NB4 (cell line): ENCODE results near the gene BEST2.

Source experiments
- MYC ChIP-seq: IDR thresholded peaks from 2 replicates; pipeline ENCODE4 v1.6.1; 2011; ENCODE audit warnings: low read depth, low read length
- POLR2A ChIP-seq: IDR thresholded peaks from 2 replicates; pipeline ENCODE4 v1.6.1; 2011; ENCODE audit warnings: mild to moderate bottlenecking; ENCODE audit not compliant: insufficient read length; ENCODE audit errors: extremely low read depth
- TF ChIP-seq, protein P1 (sequence below): IDR thresholded peaks from one replicate; pipeline ENCODE4 v1.5.1; 2012; ENCODE audit warnings: low read depth, low read length
- TF ChIP-seq, protein P2 (sequence below): IDR thresholded peaks from 2 replicates; pipeline ENCODE4 v1.6.1; 2011; ENCODE audit warnings: low read depth, low read length

DNA sequence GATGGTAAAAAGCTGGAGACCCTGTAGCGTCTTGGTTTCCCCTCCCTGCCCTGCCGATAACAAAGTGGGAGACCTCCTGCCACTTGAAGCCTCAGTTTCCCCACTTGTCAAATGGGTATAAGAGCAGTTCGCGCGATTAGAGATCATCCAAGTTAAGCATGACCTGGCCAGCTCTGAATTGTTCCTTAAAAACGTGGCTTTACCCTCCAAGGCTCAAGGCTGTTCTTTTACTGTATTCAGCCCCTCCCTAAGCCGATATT, 28.3 kb upstream of the BEST2 start:
- TF ChIP-seq, protein P1, sequence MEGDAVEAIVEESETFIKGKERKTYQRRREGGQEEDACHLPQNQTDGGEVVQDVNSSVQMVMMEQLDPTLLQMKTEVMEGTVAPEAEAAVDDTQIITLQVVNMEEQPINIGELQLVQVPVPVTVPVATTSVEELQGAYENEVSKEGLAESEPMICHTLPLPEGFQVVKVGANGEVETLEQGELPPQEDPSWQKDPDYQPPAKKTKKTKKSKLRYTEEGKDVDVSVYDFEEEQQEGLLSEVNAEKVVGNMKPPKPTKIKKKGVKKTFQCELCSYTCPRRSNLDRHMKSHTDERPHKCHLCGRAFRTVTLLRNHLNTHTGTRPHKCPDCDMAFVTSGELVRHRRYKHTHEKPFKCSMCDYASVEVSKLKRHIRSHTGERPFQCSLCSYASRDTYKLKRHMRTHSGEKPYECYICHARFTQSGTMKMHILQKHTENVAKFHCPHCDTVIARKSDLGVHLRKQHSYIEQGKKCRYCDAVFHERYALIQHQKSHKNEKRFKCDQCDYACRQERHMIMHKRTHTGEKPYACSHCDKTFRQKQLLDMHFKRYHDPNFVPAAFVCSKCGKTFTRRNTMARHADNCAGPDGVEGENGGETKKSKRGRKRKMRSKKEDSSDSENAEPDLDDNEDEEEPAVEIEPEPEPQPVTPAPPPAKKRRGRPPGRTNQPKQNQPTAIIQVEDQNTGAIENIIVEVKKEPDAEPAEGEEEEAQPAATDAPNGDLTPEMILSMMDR: no peak
- TF ChIP-seq POLR2A: no peak
- no peak for TF ChIP-seq MYC
- TF ChIP-seq, protein P2, sequence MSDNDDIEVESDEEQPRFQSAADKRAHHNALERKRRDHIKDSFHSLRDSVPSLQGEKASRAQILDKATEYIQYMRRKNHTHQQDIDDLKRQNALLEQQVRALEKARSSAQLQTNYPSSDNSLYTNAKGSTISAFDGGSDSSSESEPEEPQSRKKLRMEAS: no peak
